Brain pericyte (primary cell): Measurements from ENCODE around the gene TTC34.
"Not testable (repeated sequence)": the region's sequence is repeated elsewhere in the genome, so short reads cannot be mapped to it uniquely, and the experiment has no call there.

ENCODE experiments used
- DNase-seq: peaks from one replicate; pipeline ENCODE4 v3.0.0-alpha.2; 2012; ENCODE audit warnings: low read depth, low spot score

The TTC34 gene

DNA sequence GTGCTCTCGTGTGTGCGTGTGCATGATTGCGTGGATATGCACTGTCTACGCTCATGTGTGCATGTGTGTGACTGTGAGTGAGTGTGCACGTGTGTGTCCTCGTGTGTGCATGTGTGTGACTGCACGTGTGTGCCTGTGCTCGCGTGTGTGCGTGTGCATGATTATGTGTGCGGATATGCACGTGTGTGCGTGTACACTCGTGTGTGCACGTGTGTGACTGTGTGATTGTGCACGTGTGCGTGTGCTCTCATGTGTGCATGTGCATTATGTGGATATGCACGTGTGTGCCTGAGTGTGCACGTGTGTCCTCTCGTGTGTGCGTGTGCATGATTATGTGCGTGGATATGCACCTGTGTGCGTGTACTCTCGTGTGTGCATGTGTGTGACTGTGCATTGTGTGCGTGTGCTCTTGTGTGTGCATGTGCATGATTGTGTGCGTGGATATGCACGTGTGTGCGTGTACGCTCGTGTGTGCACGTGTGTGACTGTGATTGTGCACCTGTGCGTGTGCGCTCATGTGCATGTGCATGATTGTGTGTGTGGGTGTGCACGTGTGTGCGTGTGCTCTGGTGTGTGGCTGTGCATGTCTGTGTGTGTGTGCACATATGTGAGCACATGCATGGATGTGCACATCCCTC lies 170.9 kb downstream of the TTC34 start:
- no peak for DNase-seq

DNA sequence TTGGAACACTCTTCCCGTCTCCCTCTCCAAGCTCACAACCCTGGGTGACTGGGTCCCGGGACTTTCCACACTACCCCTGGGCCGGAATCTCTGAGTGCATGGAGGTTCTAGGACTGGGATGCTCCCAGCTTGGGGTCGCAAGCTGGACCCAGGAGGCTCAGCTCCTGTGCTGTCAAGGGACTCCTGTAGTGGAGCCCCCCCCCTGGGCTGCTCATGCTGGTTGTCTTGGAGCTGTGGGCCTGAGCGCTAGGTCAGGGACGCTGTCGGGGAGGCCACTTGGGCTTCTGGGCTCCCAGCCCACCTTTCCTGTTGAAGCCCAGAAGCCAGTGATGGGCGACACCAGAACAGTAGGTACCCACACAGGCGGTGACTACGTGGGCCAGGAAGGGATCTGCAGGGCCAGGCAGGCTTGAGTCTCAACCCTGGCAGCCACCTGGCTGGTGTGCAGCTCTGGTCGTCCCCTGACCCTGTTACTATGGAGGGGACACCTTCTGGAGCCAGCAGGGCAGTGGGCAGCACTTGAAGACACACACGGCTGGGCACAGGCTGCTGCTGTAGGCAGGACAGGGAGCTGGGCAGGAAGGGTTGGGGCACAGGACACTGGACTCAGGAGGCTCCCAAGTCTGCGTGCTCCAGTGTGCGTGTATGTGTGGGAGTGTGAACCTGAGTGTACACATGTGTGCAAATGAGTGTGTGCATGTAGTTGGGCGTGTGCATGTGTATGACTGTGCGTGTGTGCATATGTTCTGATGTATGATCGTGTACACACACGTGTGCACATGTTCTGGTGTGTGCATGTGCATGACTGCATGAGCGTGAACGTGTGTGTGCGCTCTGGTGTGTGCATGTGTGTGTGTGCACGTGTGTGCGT lies 171.6 kb downstream of the TTC34 start:
- no peak for DNase-seq

DNA sequence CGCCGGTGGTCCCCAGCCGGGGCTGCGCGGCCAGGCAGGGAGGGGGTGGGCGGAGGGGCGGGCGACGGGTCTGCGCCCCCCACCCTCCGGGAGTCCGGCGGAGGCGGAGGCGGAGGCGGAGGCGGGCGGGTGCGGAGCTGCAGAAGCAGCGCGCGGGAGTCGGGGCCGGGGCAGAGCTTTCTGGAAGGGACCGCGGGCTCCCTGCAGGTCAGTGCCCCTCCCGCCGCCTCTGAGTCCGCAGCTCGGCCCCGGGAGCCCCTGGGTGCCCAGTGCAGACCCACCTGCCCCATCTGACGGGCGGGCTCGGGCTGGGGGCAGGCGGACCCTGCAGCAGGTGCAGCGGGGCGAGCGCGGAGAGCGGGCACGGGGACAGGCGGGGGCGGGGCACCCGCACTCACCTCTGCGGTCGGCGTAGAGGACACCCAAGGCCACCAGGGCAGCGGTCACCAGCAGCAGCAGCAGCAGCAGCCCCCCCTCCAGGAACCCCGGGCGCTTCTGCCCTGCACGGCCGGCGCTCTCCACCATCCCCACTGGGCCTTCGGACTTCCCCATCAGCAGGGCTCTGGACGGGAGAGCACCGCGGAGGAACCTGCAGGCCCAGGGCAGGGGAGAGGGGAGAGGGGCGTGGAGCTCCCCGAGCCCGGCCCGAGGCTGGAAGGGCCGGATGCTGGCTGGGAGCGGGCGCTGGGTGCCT lies 172.4 kb downstream of the TTC34 start:
- DNase-seq, result no peak

DNA sequence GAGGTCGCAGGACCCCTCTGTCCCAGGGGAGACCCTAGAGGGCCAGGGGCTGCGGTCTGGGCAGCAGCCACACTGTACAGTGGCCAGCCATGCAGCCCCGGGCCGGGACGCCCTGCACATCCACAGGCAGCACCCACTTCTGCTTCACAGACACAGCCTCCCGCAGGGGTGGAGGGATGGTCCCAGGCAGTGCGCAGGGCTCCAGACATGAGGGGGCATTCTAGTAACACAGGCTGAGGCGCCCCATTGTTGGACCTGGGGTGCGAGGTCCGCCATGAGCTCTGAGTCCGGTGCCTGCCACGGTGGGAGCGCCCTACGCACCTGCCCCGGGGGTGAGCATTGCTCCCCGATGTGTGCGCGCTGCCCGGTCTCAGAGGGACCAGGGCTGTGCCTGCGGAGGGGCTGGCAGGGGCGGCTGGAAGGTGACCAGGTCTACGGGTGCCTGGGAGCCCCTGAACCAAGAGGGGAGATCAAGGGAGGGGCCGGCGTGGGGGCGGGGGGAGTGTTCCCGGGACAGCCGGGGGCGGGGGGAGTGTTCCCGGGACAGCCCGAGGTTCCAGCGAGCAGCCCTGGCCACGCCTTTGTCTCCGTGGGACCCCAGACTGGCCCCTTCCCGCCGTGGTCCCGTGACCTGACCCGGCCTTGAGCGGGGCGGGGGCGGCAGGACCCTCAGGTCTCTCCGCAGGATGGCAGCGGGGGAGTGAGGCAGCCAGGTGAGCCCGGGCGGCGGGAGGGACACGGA lies 173.1 kb downstream of the TTC34 start:
- DNase-seq, result no peak

DNA sequence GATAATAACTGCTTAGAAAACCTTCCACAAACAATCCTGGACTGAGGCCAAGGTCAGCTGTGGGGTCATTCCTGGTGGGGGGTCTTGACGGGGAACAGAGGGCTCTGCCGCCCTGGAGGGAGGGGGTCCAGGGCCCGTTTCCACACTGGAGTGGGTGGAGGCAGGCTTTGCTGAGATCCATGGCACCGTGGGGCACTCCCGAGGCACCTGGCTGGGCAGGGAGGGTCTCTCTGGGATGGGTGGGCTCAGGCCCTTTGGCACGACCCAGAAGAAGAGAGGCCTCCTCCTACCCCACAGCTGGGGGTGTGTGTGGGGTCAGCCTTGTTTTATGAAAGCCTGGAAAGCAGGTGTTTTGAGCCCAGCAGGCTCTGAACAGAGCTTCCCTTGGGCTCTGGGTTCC lies 173.7 kb downstream of the TTC34 start:
- DNase-seq, result no peak

DNA sequence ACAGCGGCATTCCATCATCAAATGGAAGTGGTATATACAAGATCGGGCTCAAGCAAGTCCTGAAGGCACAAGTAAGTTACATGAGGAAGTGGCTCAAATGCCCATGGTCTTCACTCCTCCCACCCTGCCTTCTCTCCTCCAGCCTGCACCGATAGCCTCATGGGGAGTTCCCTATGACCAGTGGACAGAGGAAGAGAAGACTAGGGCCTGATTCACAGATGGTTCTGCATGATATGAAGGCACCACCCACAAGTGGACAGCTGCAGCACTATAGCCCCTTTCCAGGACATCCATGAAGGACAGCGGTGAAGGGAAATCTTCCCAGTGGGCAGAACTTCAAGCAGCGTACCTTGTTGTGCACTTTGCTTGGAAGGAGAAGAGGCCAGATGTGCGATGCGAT lies 175.7 kb downstream of the TTC34 start:
- not testable (repeated sequence) for DNase-seq

DNA sequence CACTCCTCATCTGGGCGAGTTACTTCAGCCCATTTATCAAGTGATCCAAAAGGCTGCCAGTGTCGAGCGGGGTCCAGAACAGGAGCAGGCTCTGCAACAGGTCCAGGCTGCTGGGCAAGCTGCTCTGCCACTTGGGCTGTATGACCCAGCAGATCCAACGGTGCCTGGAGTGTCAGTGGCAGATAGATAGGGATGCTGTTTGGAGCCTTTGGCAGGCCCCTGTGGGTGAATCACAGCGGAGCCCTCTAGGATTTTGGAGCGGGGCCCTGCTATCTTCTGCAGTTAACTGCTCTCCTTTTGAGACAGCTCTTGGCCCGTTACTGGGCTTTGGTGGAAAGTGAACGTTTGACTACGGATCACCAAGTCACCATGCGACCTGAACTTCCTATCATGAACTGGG lies 176.2 kb downstream of the TTC34 start:
- DNase-seq, result no peak

DNA sequence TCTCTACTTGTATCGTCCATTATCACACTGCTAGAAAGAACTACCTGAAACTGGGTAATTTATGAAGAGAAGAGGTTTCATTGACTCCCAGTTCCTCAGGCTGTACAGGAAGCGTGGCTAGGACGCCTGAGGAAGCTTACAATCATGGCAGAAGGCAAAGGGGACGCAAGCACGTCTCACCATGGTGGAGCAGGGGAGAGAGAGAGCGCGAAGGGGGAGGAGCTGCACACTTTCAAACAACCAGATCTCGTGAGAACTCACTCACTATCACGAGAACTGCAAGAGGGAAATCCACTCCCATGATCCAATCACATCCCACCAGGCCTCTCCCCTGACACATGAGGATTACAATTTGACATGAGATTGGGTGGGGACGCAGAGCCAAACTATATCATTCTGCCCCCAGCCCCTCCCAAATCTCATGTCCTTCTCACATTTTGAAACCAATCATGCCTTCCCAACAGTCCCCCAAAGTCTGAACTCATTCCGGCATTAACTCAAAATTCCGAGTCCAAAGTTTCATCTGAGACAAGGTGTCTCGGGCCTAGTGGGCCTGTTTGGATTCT lies 176.7 kb downstream of the TTC34 start:
- no peak for DNase-seq

DNA sequence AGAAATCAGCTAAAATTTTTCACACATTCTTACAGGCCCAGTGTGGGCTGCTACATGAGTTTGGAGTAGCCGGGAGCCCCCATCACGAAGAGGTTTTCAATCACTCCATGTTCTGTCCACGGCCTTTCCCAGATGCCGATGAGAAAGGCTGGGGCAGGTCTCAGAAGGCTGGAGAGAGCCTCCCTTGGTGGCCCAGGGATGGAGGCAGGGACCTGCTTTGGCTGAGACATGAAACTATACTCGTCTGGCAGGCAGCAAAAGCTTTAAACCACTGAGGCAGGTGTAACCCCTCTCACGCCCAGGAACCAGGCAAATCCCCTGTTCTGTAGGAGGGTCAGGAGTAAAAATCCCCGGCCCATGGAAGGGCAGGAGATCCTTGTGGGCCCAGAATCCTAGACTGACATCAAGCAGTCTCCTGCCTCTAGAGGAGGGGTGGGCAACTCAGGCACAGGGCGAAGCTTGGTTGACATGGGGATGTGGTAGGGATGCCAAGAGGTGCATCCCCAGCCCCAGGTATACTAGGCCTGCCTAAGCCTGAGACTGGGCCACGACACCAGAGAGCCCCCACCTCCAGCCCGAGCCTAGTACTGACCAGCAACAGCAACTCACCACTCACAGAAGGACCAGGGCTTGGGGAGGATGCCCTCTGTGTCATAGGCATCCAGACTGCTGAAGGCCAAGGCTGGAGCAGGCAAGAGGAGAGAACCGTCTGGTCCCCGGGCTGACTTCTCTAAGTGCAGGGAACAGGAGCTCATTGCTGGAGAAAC lies 177.7 kb downstream of the TTC34 start:
- no peak for DNase-seq

DNA sequence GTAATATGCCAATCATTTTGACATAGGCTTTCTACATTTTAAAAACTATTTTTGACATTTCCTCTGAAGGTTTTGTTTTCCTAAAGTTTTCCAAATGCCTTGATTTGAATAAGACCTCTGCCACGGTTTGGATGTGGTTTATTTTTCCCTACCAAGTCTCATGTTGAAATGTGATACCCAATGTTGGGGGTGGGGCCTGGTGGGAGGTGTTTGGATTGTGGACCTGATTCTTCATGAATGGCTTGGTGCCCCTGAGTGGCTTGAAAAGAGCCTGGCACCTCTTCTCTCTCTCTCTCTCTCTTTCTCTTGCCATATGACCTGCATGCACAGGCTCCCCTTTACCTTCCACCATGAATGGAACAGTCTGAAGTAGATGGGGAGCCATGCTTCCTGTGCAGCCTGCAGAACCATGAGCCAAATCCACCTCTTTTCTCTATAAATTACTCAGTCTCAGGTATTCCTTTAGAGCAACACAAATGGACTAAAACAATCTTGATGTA lies 183.5 kb downstream of the TTC34 start:
- DNase-seq, result no peak

DNA sequence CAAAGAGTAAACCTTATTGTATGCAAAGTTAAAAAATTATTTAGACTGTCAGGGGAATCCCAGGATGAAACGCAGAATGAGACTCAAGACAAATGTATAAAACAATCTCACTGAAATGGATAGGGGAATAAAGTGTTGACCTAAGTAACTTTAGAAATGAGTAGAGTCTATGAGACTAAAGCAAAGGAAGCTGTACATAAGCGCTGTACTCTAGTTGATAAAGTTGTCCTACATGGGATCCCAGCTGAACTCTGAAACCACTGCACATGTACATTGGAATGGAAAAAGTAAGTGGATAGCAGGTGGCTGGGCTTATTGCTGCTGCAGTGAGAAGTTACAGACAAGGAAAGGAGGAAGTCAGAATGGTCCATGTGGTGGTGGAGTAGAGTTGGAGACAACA lies 187.3 kb downstream of the TTC34 start:
- no peak for DNase-seq

DNA sequence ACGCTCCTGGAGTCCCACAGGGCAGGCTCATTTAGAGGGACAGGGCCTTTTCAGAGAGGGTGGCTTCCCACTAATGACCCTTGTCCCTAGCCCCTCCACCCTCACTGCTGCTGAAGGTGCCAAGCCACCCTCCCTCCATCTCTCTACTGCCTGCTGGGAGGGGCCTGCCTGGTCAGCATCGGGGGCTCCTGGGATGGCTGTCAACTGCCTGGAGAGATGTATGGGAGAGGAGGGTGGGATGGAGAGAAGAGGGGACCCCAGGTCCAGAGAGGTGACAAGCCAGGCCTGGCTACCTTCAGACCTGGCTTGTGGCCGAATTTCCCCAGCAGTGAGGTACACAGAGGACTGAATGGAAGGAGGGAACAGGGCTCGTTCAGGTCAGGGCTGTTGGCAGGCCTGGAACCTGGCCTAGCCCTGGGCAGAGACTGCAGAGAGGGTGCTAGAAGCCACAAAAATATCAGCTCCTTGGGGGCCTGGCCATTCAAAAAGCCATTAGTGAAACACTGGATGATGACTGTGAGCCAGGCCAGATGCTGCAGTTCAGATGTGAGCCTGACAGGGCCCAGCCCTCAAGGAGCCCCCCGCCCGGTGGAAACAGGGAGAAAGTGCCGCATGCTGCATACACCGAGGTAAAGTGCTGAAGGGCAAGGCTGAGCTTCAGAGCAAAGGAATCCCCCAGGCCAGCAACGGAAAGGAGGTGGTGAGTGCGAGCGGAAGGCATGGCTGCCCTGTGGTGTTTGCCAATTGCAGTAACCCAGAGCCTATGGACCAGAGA lies 188.7 kb downstream of the TTC34 start:
- no peak for DNase-seq

DNA sequence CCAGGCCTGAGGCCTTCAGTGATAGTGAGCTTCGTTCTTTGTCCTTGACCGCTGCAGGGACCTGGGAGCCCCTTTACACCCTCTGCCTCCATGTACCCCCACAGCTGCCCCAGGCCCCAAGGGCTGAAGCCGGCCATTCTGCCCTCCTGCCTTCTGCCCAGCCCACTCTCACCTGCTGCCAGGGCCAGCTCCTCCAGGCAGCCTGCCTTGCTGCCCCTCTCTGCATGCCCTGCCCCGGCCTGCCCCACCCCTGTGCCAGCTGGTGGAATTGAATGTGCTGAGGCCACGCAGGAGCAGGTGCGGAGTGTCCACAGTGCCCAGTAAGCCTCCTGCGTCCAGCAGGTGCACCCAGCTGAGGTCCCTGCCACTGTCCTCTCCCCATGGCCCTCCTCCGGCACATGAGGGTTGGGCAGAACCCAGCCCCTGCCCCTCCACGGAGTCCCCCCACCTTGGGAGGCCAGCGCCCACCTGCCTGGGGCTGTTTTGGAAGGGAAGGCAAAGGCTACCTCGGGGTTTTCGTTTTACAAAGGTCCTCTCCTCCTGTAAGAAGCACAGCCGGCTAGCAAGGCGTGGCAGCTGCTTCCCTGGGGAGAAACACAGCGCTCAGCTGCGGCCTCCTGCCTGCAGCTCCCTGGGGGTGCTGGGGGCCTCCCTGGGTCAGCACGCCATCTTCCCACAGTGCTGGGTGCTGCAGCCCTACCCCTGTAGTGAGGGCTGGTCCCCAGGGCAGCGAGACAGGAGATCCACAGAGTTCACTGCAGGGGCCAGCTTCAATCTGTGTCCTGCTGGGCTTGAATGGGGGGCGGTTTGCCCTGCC lies 189.7 kb downstream of the TTC34 start:
- DNase-seq, result no peak

DNA sequence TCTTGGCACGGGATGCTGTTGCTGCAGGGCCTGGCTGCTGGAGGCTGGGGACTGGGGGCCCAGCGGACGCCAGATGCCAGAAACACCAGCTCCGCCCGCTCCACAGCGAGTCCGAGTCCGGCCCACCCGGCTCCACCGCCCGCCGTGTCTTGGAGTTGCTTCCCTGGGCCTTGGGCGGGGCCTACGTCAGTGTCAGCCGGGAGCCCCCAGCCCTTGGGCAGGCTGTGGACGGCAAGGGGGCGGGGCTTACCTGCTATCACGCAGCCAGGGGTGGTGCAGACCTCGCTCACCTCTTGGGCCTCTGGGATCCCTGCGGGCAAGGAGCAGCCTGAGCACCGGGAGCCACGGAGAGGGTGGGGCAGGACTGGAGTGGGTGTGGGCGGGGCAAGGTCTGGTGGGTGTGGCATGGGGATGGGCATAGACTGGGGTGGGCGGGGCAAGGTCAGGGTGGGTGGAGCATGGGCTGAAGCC lies 190.4 kb downstream of the TTC34 start:
- no peak for DNase-seq

DNA sequence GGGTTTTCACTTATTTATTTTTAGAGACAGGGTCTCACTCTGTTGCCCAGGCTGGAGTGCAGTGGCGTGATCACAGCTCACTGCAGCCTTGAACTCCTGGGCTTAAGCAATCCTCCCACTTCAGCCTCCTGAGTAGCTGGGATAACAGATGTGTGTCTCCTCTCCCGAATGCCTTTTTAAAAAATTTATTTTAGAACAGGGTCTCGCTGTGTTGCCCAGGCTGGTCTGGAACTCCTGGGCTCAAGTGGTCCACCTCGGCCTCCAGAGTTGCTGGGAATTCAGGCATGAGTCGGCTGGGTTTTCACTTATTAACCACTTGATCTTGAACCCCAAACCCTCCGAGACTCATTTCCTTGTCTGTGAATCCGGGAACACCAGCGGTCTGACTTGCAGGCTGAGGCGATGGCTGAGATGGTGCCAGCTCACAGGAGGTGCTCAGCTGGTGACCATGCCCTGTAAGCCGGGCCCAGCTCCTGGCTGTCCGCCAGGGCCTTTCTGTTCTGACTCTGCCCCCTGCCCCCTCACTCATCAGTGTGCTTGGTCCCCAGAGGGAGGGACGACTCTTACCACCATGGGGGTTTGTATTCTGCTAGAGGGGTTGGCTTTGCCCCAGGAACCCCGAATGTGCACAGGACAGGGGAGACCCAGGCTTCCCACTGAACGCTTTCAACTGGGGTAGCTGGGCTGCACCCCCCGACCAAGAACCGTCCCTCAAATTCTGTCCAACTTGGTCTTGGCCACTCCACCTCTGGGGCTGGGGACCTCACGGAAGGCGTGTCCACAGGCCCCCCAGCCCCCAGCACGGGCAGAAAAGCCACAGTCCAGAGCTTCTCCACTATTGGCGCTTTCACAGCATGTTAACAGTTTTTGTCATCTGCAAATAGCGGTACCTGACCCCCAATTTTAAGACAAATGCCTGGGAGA lies 191.2 kb downstream of the TTC34 start:
- no peak for DNase-seq

DNA sequence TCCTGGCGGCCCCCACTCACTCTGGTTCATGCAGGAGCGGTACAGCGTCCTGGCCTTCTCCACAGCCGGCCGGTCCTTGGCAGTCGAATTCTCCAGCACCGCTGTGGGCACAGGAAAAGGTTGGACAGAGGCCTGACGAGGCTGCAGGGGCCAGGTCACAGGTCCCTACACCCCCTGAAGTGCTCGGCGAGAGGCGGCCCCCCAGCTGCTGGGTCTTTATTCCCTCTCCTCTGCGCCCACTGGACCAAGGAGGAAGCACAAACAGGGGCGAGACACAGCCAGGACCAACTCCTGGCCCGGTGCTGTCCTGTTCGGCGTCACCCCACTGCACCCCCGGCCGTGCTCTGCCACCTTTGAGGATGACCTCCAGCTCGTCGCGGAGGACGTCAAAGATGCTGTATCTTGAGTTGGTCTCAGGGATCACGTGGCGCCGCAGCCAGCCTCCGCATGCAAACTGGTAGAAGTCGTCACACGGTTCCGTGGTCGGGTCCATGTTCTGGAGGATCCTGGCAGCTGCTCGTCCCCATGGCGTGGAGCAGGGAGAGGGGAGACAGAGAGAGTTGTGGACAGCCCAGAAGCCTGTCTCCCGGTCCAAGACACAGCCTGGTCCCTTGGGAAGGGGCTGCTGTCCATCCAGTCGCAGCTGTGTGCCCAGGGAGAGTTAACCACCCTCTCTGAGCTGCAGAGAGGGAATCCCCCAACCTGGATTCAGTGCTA lies 192.0 kb downstream of the TTC34 start:
- DNase-seq, result no peak

DNA sequence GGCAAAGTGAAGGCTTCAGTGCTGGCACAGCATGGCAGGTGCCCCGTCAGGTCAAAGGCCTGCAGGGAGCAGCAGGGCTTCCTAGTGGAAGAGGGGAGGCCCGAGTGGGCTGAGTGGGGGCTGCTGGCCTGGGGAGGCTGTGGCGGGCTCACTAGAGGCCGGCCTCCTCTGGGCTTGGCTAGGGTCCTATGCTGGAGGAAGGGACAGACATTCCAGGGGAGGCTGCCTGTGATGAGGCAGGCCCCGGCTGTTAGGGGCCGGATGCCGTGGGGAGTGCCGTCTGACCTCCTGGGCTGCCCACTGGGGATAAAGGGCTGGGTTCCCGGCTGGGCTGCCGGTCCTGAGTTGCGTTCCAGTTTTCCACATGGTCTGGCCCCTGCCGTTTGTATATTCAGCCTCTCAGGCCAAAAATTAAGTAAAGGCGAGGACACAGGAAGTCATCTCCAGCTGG lies 193.8 kb downstream of the TTC34 start:
- DNase-seq, result no peak
